SK-N-DZ (cell line): Measurements from ENCODE around the gene ZNF283.
A peak's percentile ranks its signal among the peaks of the same experiment; 100 is the strongest.
"Not testable (repeated sequence)": the region's sequence is repeated elsewhere in the genome, so short reads cannot be mapped to it uniquely, and the experiment has no call there.

Experiments used
- DNase-seq: peaks from one replicate; pipeline ENCODE4 v3.0.0-alpha.2; 2015; ENCODE audit warnings: low spot score

ZNF283 gene

GRCh38 chr19:43799502-43800142 lies 27.5 kb upstream of the ZNF283 start:
- peak; percentile 22 for DNase-seq

GRCh38 chr19:43802216-43802951 lies 24.7 kb upstream of the ZNF283 start, which contains the start of gene LYPD5:
TSS of gene LYPD5 (minus strand) at chr19:43802447. CDS start at chr19:43802380, 67 bp downstream.
- DNase-seq, result no peak

- DNase-seq, result no peak
Observed at GRCh38 chr19:43804432-43804831, 22.7 kb upstream of the ZNF283 start.

- not testable (repeated sequence) for DNase-seq
Observed at GRCh38 chr19:43806401-43806800, 20.7 kb upstream of the ZNF283 start.

- no peak for DNase-seq
Observed at GRCh38 chr19:43806848-43807247, 20.3 kb upstream of the ZNF283 start.

GRCh38 chr19:43807651-43808050 lies 19.5 kb upstream of the ZNF283 start:
- no peak for DNase-seq

- DNase-seq, result peak; percentile 21
Observed at GRCh38 chr19:43809762-43810696, 17.1 kb upstream of the ZNF283 start.

GRCh38 chr19:43811837-43812236 lies 15.3 kb upstream of the ZNF283 start:
- no peak for DNase-seq

- no peak for DNase-seq
Observed at GRCh38 chr19:43812259-43812658, 14.9 kb upstream of the ZNF283 start.

GRCh38 chr19:43812688-43813087 lies 14.4 kb upstream of the ZNF283 start:
- peak; percentile 78 for DNase-seq

GRCh38 chr19:43814663-43815352 lies 12.3 kb upstream of the ZNF283 start:
- no peak for DNase-seq

GRCh38 chr19:43817454-43817853 lies 9.7 kb upstream of the ZNF283 start:
- not testable (repeated sequence) for DNase-seq

GRCh38 chr19:43818500-43818899 lies 8.6 kb upstream of the ZNF283 start:
- DNase-seq, result no peak

- no peak for DNase-seq
Observed at GRCh38 chr19:43820098-43820883, 6.8 kb upstream of the ZNF283 start.

GRCh38 chr19:43820884-43821215 lies 6.3 kb upstream of the ZNF283 start:
- no peak for DNase-seq

GRCh38 chr19:43823856-43824255 lies 3.3 kb upstream of the ZNF283 start:
- not testable (repeated sequence) for DNase-seq

- DNase-seq, result not testable (repeated sequence)
Observed at GRCh38 chr19:43824572-43824971, 2.5 kb upstream of the ZNF283 start.

- DNase-seq, result no peak
Observed at GRCh38 chr19:43839139-43839538, 12.0 kb downstream of the ZNF283 start.

- DNase-seq, result no peak
Observed at GRCh38 chr19:43842007-43842406, 14.9 kb downstream of the ZNF283 start.

- no peak for DNase-seq
Observed at GRCh38 chr19:43847246-43847645, 20.1 kb downstream of the ZNF283 start.

GRCh38 chr19:43847884-43848283 lies 20.8 kb downstream of the ZNF283 start:
- DNase-seq, result no peak
